WTC11 (cell line): ENCODE data around the gene GLIPR1. TPM values are rescaled to one million over a fixed set of nuclear protein-coding genes. Genes with fewer than 3 reads are reported as not detected.

Experiments used
- ATAC-seq: fragments of 200-7000 bp; cut with Tn5 transposase; 2 replicates; pipeline ENCODE4 v1.10.0; 2021; ENCODE audit warnings: mild to moderate bottlenecking, moderate library complexity
- CTCF ChIA-PET: fragments of 300-600 bp; sonication (Branson Sonifier 250); formaldehyde crosslinking; loops from one replicate; lab custom pipeline; 2021; ENCODE audit warnings: antibody characterized with exemption; lab: Charles Lee
- POLR2A ChIA-PET: fragments of 350-600 bp; sonication (Branson Sonifier 250); formaldehyde crosslinking; loops from one replicate; lab custom pipeline; 2021; ENCODE audit warnings: antibody characterized with exemption; lab: Charles Lee
- DNase-seq: peaks from one replicate; pipeline ENCODE4 v3.0.0; 2021; ENCODE audit warnings: low spot score
- H3K27ac Mint-ChIP-seq: 2 replicates; pipeline ENCODE4 v1.8.0; 2021; ENCODE audit warnings: mixed read lengths
- H3K27me3 Mint-ChIP-seq: 2 replicates; pipeline ENCODE4 v1.8.0; 2021; ENCODE audit warnings: low read depth, mild to moderate bottlenecking, moderate library complexity, mixed read lengths
- H3K36me3 Mint-ChIP-seq: 2 replicates; pipeline ENCODE4 v1.8.0; 2021; ENCODE audit warnings: mixed read lengths
- H3K4me1 Mint-ChIP-seq: 2 replicates; pipeline ENCODE4 v1.8.0; 2022; ENCODE audit warnings: mixed read lengths
- H3K4me3 Mint-ChIP-seq: 2 replicates; pipeline ENCODE4 v1.8.0; 2021; ENCODE audit warnings: mild to moderate bottlenecking, moderate library complexity, mixed read lengths
- H3K9me3 Mint-ChIP-seq: 2 replicates; pipeline ENCODE4 v1.8.0; 2021; ENCODE audit warnings: mixed read lengths
- AFF4 ChIP-seq: sonication (generic); formaldehyde crosslinking; IDR thresholded peaks from 2 replicates; pipeline ENCODE4 v1.8.1; 2023; ENCODE audit warnings: mild to moderate bottlenecking, missing genetic modification reagents, borderline replicate concordance
- AR ChIP-seq: fragments of 250-450 bp; sonication (Bioruptor Pico); IDR thresholded peaks from 2 replicates; pipeline ENCODE4 v1.9.0; 2021; ENCODE audit warnings: mild to moderate bottlenecking
- CTCF ChIP-seq: fragments of 200-600 bp; IDR thresholded peaks from 2 replicates; pipeline ENCODE4 v1.8.0; 2022; ENCODE audit warnings: antibody characterized with exemption
- E2F4 ChIP-seq: sonication (generic); formaldehyde crosslinking; IDR thresholded peaks from 2 replicates; pipeline ENCODE4 v1.8.1; 2022; ENCODE audit warnings: low read depth, mild to moderate bottlenecking, moderate library complexity, missing genetic modification reagents, borderline replicate concordance
- ETV6 ChIP-seq: sonication (generic); formaldehyde crosslinking; IDR thresholded peaks from 2 replicates; pipeline ENCODE4 v1.8.1; 2022; ENCODE audit warnings: mild to moderate bottlenecking, missing genetic modification reagents
- FOXJ3 ChIP-seq: sonication (generic); formaldehyde crosslinking; IDR thresholded peaks from 2 replicates; pipeline ENCODE4 v1.9.0; 2021; ENCODE audit warnings: missing genetic modification reagents, mild to moderate bottlenecking, borderline replicate concordance
- IRF1 ChIP-seq: sonication (generic); formaldehyde crosslinking; IDR thresholded peaks from 2 replicates; pipeline ENCODE4 v1.8.0; 2023; ENCODE audit warnings: missing genetic modification reagents
- JUN ChIP-seq: sonication (generic); formaldehyde crosslinking; IDR thresholded peaks from 2 replicates; pipeline ENCODE4 v1.8.0; 2023; ENCODE audit warnings: mild to moderate bottlenecking, missing genetic modification reagents
- MAX ChIP-seq: sonication (generic); formaldehyde crosslinking; IDR thresholded peaks from 2 replicates; pipeline ENCODE4 v1.8.0; 2022; ENCODE audit warnings: mild to moderate bottlenecking, missing genetic modification reagents
- NFATC4 ChIP-seq: fragments of 250-450 bp; sonication (Bioruptor Pico); IDR thresholded peaks from 2 replicates; pipeline ENCODE4 v1.9.0; 2021; ENCODE audit warnings: mild to moderate bottlenecking
- RELA ChIP-seq: sonication (generic); formaldehyde crosslinking; IDR thresholded peaks from 2 replicates; pipeline ENCODE4 v1.8.1; 2022; ENCODE audit warnings: missing genetic modification reagents, mild to moderate bottlenecking, borderline replicate concordance
- ZBTB43 ChIP-seq: sonication (generic); formaldehyde crosslinking; IDR thresholded peaks from 2 replicates; pipeline ENCODE4 v1.8.1; 2023; ENCODE audit warnings: mild to moderate bottlenecking, missing genetic modification reagents
- ZMAT4 ChIP-seq: fragments of 250-450 bp; sonication (Bioruptor Pico); IDR thresholded peaks from 2 replicates; pipeline ENCODE4 v1.9.0; 2021; ENCODE audit warnings: mild to moderate bottlenecking
- ZNF138 ChIP-seq: sonication (generic); formaldehyde crosslinking; conservative IDR thresholded peaks from 2 replicates; pipeline ENCODE4 v1.8.1; 2022; ENCODE audit warnings: mild to moderate bottlenecking, moderate library complexity, missing genetic modification reagents
- ZNF512 ChIP-seq: sonication (generic); formaldehyde crosslinking; IDR thresholded peaks from 2 replicates; pipeline ENCODE4 v1.8.1; 2022; ENCODE audit warnings: missing genetic modification reagents, borderline replicate concordance
- ZNF532 ChIP-seq: fragments of 250-450 bp; sonication (Bioruptor Pico); IDR thresholded peaks from 2 replicates; pipeline ENCODE4 v1.9.0; 2021; ENCODE audit warnings: mild to moderate bottlenecking, borderline replicate concordance
- total RNA-seq: library from RNA; stranded (reverse); gene quantifications from 3 replicates; pipeline ENCODE4 v1.2.3, GENCODE V29; 2021

The GLIPR1 gene
- total RNA-seq, 1 experiment from 2014 or later, result 0.28 TPM

GRCh38 chr12:75452675-75453330 lies 27.8 kb upstream of the GLIPR1 start (continued):
- TF ChIP-seq NFATC4 (CRISPR knock-in tag) (no peak), AR (CRISPR knock-in tag) (no peak), ZBTB43 (no peak), IRF1 (no peak), CTCF (no peak), AFF4 (CRISPR knock-in tag) (no peak)

GRCh38 chr12:75455839-75456238 lies 24.7 kb upstream of the GLIPR1 start:
- no peak overlapping the region for H3K27ac Mint-ChIP-seq
- peaks cover 52% of the 10 kb centered on the region for H3K9me3 Mint-ChIP-seq
- H3K4me1 Mint-ChIP-seq, result no peaks in the 10 kb centered on the region
- no peak overlapping the region for H3K4me3 Mint-ChIP-seq
- no peak for DNase-seq
- peaks cover 4% of the 10 kb centered on the region for H3K27me3 Mint-ChIP-seq
- peaks cover 43% of the 10 kb centered on the region for H3K36me3 Mint-ChIP-seq
- no peak for ATAC-seq
- CTCF ChIA-PET, result interaction anchor here (1.4 kb wide), 1 partner anchor 65 kb away, joined by 6 read pairs; the partner anchor contains the start of gene GLIPR1L2
- POLR2A ChIA-PET, result no interaction called here
- no peak for TF ChIP-seq ZNF532 (CRISPR knock-in tag)
- no peak for TF ChIP-seq ETV6 (CRISPR knock-in tag)
- no peak for TF ChIP-seq ZNF512 (CRISPR knock-in tag)
- no peak for TF ChIP-seq RELA (CRISPR knock-in tag)
- no peak for TF ChIP-seq FOXJ3
- no peak for TF ChIP-seq ZNF138 (CRISPR knock-in tag)
- no peak for TF ChIP-seq E2F4 (CRISPR knock-in tag)
- TF ChIP-seq ZMAT4, result no peak
- TF ChIP-seq MAX, result no peak
- no peak for TF ChIP-seq JUN (CRISPR knock-in tag)
